Esophagus muscularis mucosa (tissue), 4 donors: ENCODE data around the gene GTPBP10. TPM values are rescaled to one million over a fixed set of nuclear protein-coding genes. Genes with fewer than 3 reads are reported as not detected.
A peak's percentile ranks its signal among the peaks of the same experiment; 100 is the strongest.

Experiments used
- DNase-seq: peaks from one replicate; pipeline ENCODE4 v3.0.0-alpha.2; 2017; ENCODE audit errors: extremely low spot score
- H3K27ac ChIP-seq, 4 donors: fragments of 200-600 bp; sonication (generic); replicated peaks in 1 of 4; 1 replicate in 3 of 4; 2 replicates in 1 of 4; pipeline ENCODE4 v1.5.1; 2016 to 2019; ENCODE audit warnings: mild to moderate bottlenecking in 1 of 4
- H3K27me3 ChIP-seq, 4 donors: fragments of 200-600 bp; sonication (generic); one replicate each; pipeline versions ENCODE4 v1.5.1 to v1.6.0; 2016 to 2019
- H3K36me3 ChIP-seq, 4 donors: fragments of 200-600 bp; sonication (generic); one replicate each; pipeline ENCODE4 v1.5.1; 2016 to 2019
- H3K4me1 ChIP-seq, 4 donors: fragments of 200-600 bp; sonication (generic); one replicate each; pipeline ENCODE4 v1.5.1; 2016 to 2019
- H3K4me3 ChIP-seq, 4 donors: fragments of 200-600 bp; sonication (generic); 1 replicate in 2 of 4; 2 replicates in 2 of 4; pipeline ENCODE4 v1.5.1; 2016 to 2019; ENCODE audit warnings: mild to moderate bottlenecking in 4 of 4, moderate library complexity in 1 of 4
- H3K9me3 ChIP-seq, 4 donors: fragments of 200-600 bp; sonication (generic); 1 replicate in 3 of 4; 2 replicates in 1 of 4; pipeline ENCODE4 v1.5.1; 2016 to 2019
- EP300 ChIP-seq: sonication (generic); formaldehyde crosslinking; IDR thresholded peaks from one replicate; pipeline ENCODE4 v1.6.1; 2017; ENCODE audit warnings: antibody characterized with exemption
- POLR2A ChIP-seq: fragments of 450-650 bp; IDR thresholded peaks from one replicate; pipeline ENCODE4 v1.6.1; 2017; ENCODE audit warnings: antibody characterized with exemption, moderate library complexity, mild to moderate bottlenecking, low read depth
- POLR2AphosphoS5 ChIP-seq, 2 donors: sonication (generic); formaldehyde crosslinking; IDR thresholded peaks; one replicate each; pipeline ENCODE4 v1.6.1; 2017; ENCODE audit warnings: antibody characterized with exemption in 2 of 2
- WGBS: methylation state at CpG from one replicate; pipeline ENCODE4 v1.1.5; 2018; 5-methylcytosine and 5-hydroxymethylcytosine counted together
- intact Hi-C: fragments of 100-400 bp; cut with DNase I; formaldehyde crosslinking; loops from one replicate; pipeline ENCODE4 v1.15.1; 2023
- total RNA-seq, 4 donors: library from RNA; depleted of rRNA; stranded (reverse); fragments of >200 nt; gene quantifications; one replicate each; pipeline versions ENCODE4 v1.1.0 to v1.2.1, GENCODE V29; 2016
- TF ChIP-seq, protein P1 (sequence below), 3 experiments: fragments of 200-600 bp in 2 of 3; fragments of 450-650 bp in 1 of 3; sonication (generic) in 2 of 3; IDR thresholded peaks; one replicate each; pipeline ENCODE4 v1.5.1; 2017 to 2019; ENCODE audit warnings: antibody characterized with exemption in 3 of 3, mild to moderate bottlenecking in 2 of 3, moderate library complexity in 1 of 3

The GTPBP10 gene
- total RNA-seq, 4 donors from 2014 or later, result 9.6 to 14.4 (median 12.4) TPM

DNA sequence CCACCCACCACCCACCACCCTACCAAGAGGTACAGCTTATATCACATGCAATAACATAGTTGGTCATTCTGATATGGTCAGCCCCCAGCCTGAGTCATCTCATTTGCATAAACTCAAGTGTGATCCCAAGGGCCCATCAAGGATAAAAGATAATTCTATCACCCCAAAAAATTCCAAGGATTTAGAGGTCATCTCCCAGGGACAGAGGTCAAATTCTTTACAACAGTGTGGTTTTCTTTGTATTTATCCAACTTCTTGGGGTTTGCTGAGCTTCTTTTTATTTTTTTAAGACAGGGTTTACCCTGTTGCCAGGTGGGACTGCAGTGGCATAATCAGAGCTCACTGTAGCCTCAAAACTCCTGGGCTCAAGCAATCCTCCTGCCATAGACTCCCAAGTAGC lies 9.4 kb upstream of the GTPBP10 start:
- DNase-seq, result no peak
- Histone ChIP-seq H3K36me3 (no peaks in the 10 kb centered on the region), H3K4me3 (no peak overlapping the region), H3K9me3 (no peaks in the 10 kb centered on the region), H3K27me3 (peaks cover 0 to 18% (median 0%) of the 10 kb centered on the region in 4 donors), H3K27ac (no peak overlapping the region), H3K4me1 (no peaks in the 10 kb centered on the region)
- TF ChIP-seq, protein P1, sequence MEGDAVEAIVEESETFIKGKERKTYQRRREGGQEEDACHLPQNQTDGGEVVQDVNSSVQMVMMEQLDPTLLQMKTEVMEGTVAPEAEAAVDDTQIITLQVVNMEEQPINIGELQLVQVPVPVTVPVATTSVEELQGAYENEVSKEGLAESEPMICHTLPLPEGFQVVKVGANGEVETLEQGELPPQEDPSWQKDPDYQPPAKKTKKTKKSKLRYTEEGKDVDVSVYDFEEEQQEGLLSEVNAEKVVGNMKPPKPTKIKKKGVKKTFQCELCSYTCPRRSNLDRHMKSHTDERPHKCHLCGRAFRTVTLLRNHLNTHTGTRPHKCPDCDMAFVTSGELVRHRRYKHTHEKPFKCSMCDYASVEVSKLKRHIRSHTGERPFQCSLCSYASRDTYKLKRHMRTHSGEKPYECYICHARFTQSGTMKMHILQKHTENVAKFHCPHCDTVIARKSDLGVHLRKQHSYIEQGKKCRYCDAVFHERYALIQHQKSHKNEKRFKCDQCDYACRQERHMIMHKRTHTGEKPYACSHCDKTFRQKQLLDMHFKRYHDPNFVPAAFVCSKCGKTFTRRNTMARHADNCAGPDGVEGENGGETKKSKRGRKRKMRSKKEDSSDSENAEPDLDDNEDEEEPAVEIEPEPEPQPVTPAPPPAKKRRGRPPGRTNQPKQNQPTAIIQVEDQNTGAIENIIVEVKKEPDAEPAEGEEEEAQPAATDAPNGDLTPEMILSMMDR (IDR thresholded peaks at IDR 0.05), result no peak
- TF ChIP-seq POLR2AphosphoS5 (IDR thresholded peaks at IDR 0.05) (no peak), EP300 (no peak), POLR2A (no peak)
- intact Hi-C loops, result no loop called here

DNA sequence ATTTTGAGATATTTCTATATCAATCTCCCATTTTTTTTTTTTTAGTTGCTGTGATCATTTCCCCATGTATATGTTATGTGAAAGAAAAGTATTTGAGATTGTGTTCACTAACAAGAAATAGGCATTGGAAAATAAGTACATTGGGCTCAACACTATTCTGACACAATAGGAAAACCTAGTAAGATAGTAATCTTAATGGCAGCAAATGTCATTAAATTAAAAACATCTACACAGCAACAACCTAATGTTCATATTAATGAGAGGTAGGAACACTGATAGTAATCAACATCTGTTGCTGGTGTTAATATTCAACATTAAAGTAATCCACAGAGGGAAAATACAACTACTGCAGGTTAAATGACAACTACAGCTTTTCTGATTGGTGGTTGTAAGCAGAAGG lies 1.5 kb upstream of the GTPBP10 start:
- peaks cover 9 to 21% (median 18%) of the 10 kb centered on the region in 4 donors for H3K4me1 ChIP-seq
- no peaks in the 10 kb centered on the region for H3K36me3 ChIP-seq
- intact Hi-C loops, result loop anchor here (5.0 kb wide), 1 partner anchor 57 kb away; the partner anchor contains the start of gene CLDN12
- TF ChIP-seq EP300 (no peak), POLR2A (no peak), POLR2AphosphoS5 (IDR thresholded peaks at IDR 0.05) (no peak)
- TF ChIP-seq, protein P1 (IDR thresholded peaks at IDR 0.05), result no peak
- DNase-seq, result no peak
- peak overlapping the region in 1 of 4 donors; percentile 88 for H3K27ac ChIP-seq
- H3K9me3 ChIP-seq, result no peaks in the 10 kb centered on the region
- peak overlapping the region in 2 of 4 donors; percentile 73 to 84 for H3K4me3 ChIP-seq
- H3K27me3 ChIP-seq, result no peaks in the 10 kb centered on the region

DNA sequence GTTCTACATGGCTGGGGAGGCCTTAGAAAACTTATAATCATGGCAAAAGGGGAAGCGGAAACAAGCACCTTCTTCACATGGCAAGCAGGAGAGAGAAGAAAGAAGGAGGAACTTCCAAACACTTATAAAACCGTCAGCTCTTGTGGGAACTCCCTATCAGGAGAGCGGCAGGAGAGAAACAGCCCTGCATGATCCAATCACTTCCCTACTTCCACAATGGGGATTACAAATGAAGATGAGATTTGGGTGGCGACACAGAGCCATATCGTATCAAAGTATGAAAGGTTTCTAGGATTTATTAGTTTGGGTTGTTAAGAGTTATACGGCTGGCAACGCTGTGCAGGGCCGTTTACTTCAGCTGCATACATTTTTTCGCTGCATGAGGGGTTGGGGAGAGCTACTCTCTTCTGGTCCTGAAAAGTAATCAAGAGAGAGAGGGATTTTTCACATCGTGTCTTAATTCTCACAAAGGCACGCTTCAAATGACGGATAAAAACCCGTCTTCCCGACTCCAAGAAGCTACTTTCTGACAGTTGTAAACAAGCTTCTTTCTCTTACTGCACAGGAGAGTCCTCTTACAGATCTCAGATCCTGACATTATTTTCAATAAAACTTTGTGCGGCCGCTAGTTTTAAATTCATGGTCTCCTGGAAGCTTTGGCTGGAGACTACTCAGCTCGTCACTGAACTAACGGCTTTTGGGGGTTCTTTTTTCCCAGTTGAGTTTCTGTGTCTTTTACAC lies 751 bp upstream of the GTPBP10 start:
- peak overlapping the region; percentile 83 to 88 (median 85) for H3K27ac ChIP-seq
- WGBS, result 8% methylated on average over 18 of the region's 18 CpGs
- intact Hi-C loops, result loop anchor here (5.0 kb wide), 1 partner anchor 57 kb away; the partner anchor contains the start of gene CLDN12
- H3K27me3 ChIP-seq, result no peaks in the 10 kb centered on the region
- H3K9me3 ChIP-seq, result no peaks in the 10 kb centered on the region
- no peaks in the 10 kb centered on the region for H3K36me3 ChIP-seq
- no peak for DNase-seq
- H3K4me1 ChIP-seq, result peaks cover 9 to 21% (median 18%) of the 10 kb centered on the region in 4 donors
- TF ChIP-seq, protein P1 (IDR thresholded peaks at IDR 0.05), result no peak
- no peak for TF ChIP-seq EP300
- TF ChIP-seq POLR2A, result no peak
- TF ChIP-seq POLR2AphosphoS5 (IDR thresholded peaks at IDR 0.05), result no peak
- peak overlapping the region; percentile 67 to 84 (median 78) for H3K4me3 ChIP-seq

DNA sequence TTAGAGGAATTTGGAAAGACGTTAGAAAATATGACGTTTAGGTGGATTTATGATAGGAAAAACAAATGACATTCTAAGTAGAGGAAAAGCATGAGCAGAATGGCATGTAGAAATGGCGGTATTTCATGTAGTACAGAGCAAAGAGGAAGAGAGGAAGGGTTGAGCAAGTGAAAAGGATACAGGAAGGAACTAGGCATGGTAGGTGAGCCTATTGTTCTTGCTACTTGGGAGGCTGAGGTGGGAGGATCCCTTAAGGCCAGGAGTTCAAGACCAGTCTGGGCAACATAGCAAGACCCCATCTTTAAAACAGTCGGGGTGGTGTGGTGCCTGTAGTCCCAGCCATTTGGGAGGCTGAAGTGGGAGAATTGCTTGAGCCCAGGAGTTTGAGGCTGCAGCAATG lies 1.2 kb downstream of the GTPBP10 start:
- Histone ChIP-seq H3K27me3 (no peaks in the 10 kb centered on the region), H3K4me1 (peaks cover 9 to 21% (median 18%) of the 10 kb centered on the region in 4 donors), H3K9me3 (no peaks in the 10 kb centered on the region), H3K27ac (no peak overlapping the region), H3K4me3 (peak overlapping the region in 1 of 4 donors; percentile 84), H3K36me3 (peaks cover 0 to 2% (median 0%) of the 10 kb centered on the region in 4 donors)
- 72% methylated on average over 4 of the region's 4 CpGs for WGBS
- TF ChIP-seq, protein P1 (IDR thresholded peaks at IDR 0.05), result no peak
- TF ChIP-seq POLR2AphosphoS5 (IDR thresholded peaks at IDR 0.05), result no peak
- no peak for TF ChIP-seq EP300
- no peak for TF ChIP-seq POLR2A
- no peak for DNase-seq
- intact Hi-C loops, result loop anchor here (5.0 kb wide), 1 partner anchor 55 kb away; the partner anchor contains the start of gene CLDN12
